HG02642 (cell line): Measurements from ENCODE around the gene LATS2.
"Not testable (repeated sequence)": the region's sequence is repeated elsewhere in the genome, so short reads cannot be mapped to it uniquely, and the experiment has no call there.

ENCODE experiments used
- ATAC-seq: cut with Tn5 transposase; IDR thresholded peaks from one replicate; pipeline ENCODE4 v1.9.1; 2021; ENCODE audit warnings: mild to moderate bottlenecking; ENCODE audit not compliant: unreplicated experiment, poor library complexity

The LATS2 gene

GRCh38 chr13:21075379-21076249, 14.2 kb upstream of the LATS2 start:
- ATAC-seq = peak; percentile 59

DNA sequence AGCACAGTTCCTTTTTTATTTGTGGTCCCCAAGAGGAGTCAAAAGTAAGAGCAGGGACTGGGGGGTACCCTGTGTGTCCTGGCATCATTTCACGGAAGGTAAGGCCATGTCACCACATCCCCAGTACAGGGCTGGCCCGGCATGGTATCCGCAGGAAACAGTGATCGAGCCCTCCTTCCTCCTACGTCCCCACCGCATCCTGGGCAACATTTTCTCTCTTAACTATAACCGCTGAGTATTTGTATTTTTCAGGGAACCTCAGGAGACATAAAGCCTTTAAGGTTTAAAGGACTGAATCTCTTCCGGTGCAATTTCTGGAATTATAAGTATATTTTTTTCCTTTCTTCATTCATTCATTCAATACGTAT, 13.6 kb upstream of the LATS2 start:
- ATAC-seq = peak; percentile 11

DNA sequence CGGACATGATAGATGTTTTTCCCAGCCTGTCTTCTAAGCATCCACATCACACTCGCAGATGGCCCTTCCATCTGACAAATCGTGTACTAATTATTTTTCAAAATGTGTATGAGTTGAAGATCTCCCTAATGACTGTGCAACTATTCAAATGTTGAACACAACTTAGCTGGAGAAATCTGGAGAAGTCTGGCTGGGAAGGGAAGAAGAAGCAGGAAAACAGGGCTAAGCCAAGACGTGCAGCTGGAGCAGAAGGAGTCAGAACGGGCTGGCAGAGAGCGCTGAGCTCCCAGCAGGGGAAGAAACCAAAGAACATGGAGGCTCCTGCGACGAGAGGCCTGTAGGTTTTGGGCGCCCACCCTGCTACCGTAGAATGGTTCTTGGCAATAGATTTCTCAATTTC, 13.2 kb upstream of the LATS2 start:
- no peak for ATAC-seq

- no peak for ATAC-seq
Measured at GRCh38 chr13:21071924-21072323, 10.5 kb upstream of the LATS2 start.

GRCh38 chr13:21071015-21071414, 9.6 kb upstream of the LATS2 start:
- ATAC-seq = no peak

DNA sequence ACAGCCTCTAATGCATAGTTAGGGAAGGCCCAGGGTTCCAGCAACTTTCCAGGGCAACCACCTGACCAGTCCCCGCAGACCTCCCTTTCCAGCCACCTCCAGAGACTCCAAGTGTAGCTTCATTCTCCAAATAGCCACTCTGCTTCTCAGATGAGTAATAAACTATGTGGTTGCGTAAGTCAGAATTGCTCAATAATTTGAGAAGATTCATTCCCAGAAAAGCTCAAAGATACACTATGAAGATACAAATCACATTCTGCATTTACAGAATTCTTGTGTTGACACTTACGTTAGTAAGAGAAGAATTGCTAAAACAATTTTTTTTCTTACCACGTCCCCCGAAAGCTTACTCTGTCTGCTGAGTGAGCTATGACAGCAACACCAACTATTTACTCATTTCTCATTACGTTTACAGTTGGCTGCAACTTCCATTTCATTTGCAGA, 8.2 kb upstream of the LATS2 start:
- no peak for ATAC-seq

- no peak for ATAC-seq
Measured at GRCh38 chr13:21067848-21068247, 6.5 kb upstream of the LATS2 start.

GRCh38 chr13:21066946-21067345, 5.6 kb upstream of the LATS2 start:
- no peak for ATAC-seq

GRCh38 chr13:21065686-21066085, 4.3 kb upstream of the LATS2 start:
- no peak for ATAC-seq

- no peak for ATAC-seq
Measured at GRCh38 chr13:21063031-21063430, 1.6 kb upstream of the LATS2 start.

GRCh38 chr13:21060338-21061028, 903 bp downstream of the LATS2 start:
- ATAC-seq = peak; percentile 23

DNA sequence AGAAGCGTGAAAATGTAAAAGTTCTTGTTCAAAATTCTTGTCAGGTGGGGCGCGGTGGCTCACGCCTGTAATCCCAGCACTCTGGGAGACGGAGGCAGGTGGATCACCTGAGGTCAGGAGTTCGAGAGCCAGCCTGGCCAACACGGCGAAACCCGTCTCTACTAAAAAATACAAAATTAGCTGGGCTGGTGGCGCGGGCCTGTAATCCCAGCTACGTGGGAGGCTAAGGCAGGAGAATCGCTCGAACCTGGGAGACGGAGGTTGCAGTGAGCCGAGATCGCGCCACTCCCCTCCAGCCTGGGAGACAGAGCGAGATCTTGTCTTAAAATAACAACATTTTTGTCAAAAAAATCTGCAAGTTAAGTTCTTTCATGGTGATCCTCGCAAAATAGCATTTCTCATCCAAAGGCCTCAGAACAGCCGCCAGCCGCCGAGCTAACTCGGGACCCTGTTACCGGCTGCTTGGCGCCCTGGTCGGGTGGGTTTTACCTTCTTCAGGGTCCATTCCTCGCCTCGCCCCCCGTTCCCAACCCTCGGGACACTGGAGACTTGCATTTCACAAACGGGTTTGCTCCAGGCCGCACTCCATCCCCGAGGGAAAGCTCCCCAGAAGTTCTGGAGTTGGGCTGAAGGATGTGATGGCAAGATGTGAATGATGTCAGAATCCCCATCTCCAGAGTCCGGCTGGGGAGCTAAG, 1.6 kb downstream of the LATS2 start:
- no peak for ATAC-seq

DNA sequence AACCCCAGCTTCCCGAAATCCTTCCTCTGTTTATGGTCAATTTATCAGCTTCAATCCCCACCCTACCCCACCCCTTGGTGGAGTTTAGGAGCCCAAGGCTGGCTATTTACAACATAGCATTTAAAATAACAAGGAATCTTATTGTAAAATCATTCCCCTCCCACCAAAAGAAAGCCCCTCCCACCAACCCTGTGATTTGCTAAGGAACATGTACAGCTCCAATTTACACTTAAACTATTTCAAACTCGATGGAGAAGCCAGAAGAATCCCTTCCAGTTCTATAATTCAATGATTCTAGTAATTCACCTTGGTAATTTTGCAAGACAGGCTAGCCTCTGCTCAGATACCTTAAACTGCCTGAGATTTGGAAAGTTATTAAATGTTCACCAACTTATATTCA, 3.0 kb downstream of the LATS2 start:
- ATAC-seq = no peak

- no peak for ATAC-seq
Measured at GRCh38 chr13:21055511-21056045, 5.8 kb downstream of the LATS2 start.

DNA sequence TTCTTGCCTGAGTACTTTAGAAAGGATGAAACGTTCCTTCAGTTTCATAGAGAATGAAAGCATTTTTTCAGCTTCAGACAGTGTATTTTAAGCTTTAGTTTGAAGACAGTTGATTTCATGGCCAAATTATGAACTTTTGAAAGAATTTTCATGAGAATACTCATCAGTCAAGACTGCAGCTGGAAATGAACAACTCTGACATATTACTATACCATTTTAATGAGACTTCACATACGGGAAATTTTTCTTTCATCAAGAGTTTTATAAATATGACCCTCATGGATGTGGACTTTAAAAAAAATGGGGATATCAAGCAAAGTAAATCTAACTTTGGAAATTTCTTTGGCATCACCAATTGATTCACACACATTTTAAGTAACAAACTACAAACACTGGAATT, 6.4 kb downstream of the LATS2 start:
- ATAC-seq = no peak

GRCh38 chr13:21054313-21054712, 7.1 kb downstream of the LATS2 start:
- no peak for ATAC-seq

DNA sequence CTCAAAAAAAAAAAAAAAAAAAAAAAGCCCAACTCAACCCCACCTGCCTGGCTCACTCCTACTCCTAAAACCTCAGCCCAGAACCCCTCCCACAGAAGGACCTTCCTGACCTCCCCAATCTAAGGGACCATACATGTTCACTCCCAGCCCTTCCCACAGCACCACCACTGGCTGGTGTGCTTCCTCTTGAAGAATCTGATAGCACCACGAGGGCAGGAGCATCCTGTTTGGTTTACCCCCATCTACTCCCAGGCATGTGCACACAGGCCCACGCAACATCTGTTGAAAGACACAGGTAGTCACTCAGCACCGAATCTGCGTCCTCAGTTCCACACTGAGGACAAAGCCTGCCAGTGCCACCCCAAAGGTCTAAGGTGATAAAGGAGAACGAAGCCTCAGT, 8.2 kb downstream of the LATS2 start:
- no peak for ATAC-seq

DNA sequence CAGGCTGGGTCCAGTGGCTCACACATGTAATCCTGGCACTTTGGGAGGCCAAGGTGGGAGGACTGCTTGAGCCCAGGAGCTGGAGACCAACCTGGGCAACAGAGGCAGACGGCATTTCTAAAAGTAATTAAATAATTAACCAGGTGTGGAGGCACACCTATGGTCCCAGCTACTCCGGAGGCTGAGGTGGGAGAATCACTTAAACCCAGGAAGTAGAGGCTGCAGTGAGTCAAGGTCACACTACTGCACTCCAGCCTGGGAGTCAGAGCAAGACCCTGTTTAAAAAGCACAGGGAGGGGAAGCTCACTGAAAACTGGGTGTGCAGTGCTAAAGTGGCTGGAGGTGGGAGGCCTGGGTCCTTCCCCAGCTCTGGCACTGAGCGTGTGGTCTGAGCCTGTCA, 9.7 kb downstream of the LATS2 start:
- no peak for ATAC-seq

- no peak for ATAC-seq
Measured at GRCh38 chr13:21050288-21051197, 10.8 kb downstream of the LATS2 start.

GRCh38 chr13:21049731-21050130, 11.7 kb downstream of the LATS2 start:
- ATAC-seq = not testable (repeated sequence)
